ENCODE measurements around the gene NUFIP1. TPM values are rescaled to one million over a fixed set of nuclear protein-coding genes. Genes with fewer than 3 reads are reported as not detected.

NUFIP1 gene
- total RNA-seq, 3 donors from 2014 or later, result 2.4 to 4.0 (median 3.3) TPM

GRCh38 chr13:45004096-45004495 lies 14.8 kb upstream of the NUFIP1 start:
- no peak for TF ChIP-seq POLR2A (IDR thresholded peaks at IDR 0.05)
- no peak for TF ChIP-seq POLR2AphosphoS5 (IDR thresholded peaks at IDR 0.05)
- no peak for TF ChIP-seq CTCF (IDR thresholded peaks at IDR 0.05)
- H3K9me3 ChIP-seq, result no peaks in the 10 kb centered on the region
- H3K4me3 ChIP-seq, result no peak overlapping the region
- peaks cover 6% of the 10 kb centered on the region for H3K36me3 ChIP-seq
- no peak for DNase-seq (ENCODE audit: low spot score in 2 of 2)
- H3K27me3 ChIP-seq, result no peaks in the 10 kb centered on the region
- no peaks in the 10 kb centered on the region for H3K4me1 ChIP-seq
- intact Hi-C loops (cut with DNase I; ENCODE audit: low total_unique reads), result no loop called here
- H3K27ac ChIP-seq, result no peak overlapping the region

DNA sequence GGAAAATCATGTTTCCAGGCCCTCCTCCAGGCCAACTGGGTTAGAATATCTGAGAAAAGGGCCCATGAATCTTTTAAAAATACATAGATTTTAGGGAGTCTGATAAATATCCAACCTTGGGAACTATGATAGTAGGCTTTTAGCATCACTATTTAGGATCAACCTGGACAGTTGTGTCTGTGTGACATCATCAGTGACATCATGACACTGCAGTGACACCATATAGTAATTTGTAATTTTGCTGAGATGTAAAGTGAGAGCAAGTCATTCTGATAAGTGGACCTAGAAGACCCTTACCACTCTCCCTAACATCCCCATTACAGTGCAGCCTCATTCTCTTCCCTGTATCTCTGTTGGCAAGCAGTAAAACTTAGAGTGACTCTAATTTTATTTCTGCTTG lies 14.1 kb upstream of the NUFIP1 start:
- intact Hi-C loops (cut with DNase I; ENCODE audit: low total_unique reads), result no loop called here
- no peaks in the 10 kb centered on the region for H3K9me3 ChIP-seq
- no peak for TF ChIP-seq POLR2A (IDR thresholded peaks at IDR 0.05)
- no peak for TF ChIP-seq POLR2AphosphoS5 (IDR thresholded peaks at IDR 0.05)
- no peak overlapping the region for H3K27ac ChIP-seq
- DNase-seq (ENCODE audit: low spot score in 2 of 2), result no peak
- H3K27me3 ChIP-seq, result no peaks in the 10 kb centered on the region
- peaks cover 6% of the 10 kb centered on the region for H3K36me3 ChIP-seq
- H3K4me1 ChIP-seq, result no peaks in the 10 kb centered on the region
- H3K4me3 ChIP-seq, result no peak overlapping the region

DNA sequence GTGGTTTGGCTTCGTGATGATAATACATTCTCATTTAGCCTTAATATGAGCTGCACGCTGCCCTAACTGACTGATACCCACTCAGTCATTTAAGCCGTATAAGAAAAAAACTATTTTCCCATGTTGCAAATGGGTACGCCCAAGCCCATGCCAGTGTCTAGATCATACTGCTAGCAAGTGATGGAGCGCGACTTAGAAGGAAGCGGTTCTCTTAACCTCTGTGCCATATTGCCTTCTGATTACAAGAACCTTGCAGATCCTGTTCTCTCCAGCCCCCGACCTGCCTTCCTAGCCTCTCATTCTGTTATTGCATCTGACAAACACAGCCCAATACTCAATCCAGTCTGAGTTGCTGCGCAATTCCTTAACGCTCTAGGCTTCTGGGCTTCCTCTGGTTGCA lies 670 bp upstream of the NUFIP1 start:
- H3K36me3 ChIP-seq, result no peaks in the 10 kb centered on the region
- H3K27ac ChIP-seq, result peak overlapping the region; percentile 92 to 93
- DNase-seq (ENCODE audit: low spot score in 2 of 2), result no peak
- intact Hi-C loops (cut with DNase I; ENCODE audit: low total_unique reads), result no loop called here
- H3K4me3 ChIP-seq, result peak overlapping the region; percentile 84 to 96 (median 90)
- TF ChIP-seq POLR2A (IDR thresholded peaks at IDR 0.05) (no peak), CTCF (IDR thresholded peaks at IDR 0.05) (no peak), POLR2AphosphoS5 (IDR thresholded peaks at IDR 0.05) (no peak)
- no peaks in the 10 kb centered on the region for H3K27me3 ChIP-seq
- no peaks in the 10 kb centered on the region for H3K9me3 ChIP-seq
- peaks cover 3 to 12% of the 10 kb centered on the region in 2 donors for H3K4me1 ChIP-seq

- H3K4me3 ChIP-seq, result no peak overlapping the region
- no peaks in the 10 kb centered on the region for H3K9me3 ChIP-seq
- DNase-seq (ENCODE audit: low spot score in 2 of 2), result no peak
- no peak overlapping the region for H3K27ac ChIP-seq
- no peaks in the 10 kb centered on the region for H3K27me3 ChIP-seq
- intact Hi-C loops (cut with DNase I; ENCODE audit: low total_unique reads), result no loop called here
- TF ChIP-seq POLR2AphosphoS5 (IDR thresholded peaks at IDR 0.05), result no peak
- TF ChIP-seq POLR2A (IDR thresholded peaks at IDR 0.05), result no peak
- no peak for TF ChIP-seq CTCF (IDR thresholded peaks at IDR 0.05)
- H3K36me3 ChIP-seq, result no peaks in the 10 kb centered on the region
- H3K4me1 ChIP-seq, result no peaks in the 10 kb centered on the region
These were observed 10.9 kb downstream of the NUFIP1 start for GRCh38 chr13:44978328-44978727.

GRCh38 chr13:44976949-44977583 lies 12.2 kb downstream of the NUFIP1 start:
- TF ChIP-seq CTCF (IDR thresholded peaks at IDR 0.05) (no peak), POLR2AphosphoS5 (IDR thresholded peaks at IDR 0.05) (no peak), POLR2A (IDR thresholded peaks at IDR 0.05) (no peak)
- no peak for DNase-seq (ENCODE audit: low spot score in 2 of 2)
- no peak overlapping the region for H3K4me3 ChIP-seq
- H3K9me3 ChIP-seq, result no peaks in the 10 kb centered on the region
- no peaks in the 10 kb centered on the region for H3K4me1 ChIP-seq
- intact Hi-C loops (cut with DNase I; ENCODE audit: low total_unique reads), result no loop called here
- H3K36me3 ChIP-seq, result no peaks in the 10 kb centered on the region
- no peak overlapping the region for H3K27ac ChIP-seq
- H3K27me3 ChIP-seq, result no peaks in the 10 kb centered on the region

All from breast epithelium (tissue), 4 donors.